ENCODE measurements around the gene CFAP74. TPM values are rescaled to one million over a fixed set of nuclear protein-coding genes. Genes with fewer than 3 reads are reported as not detected.

The CFAP74 gene
- total RNA-seq, 1 donor from 2014 or later: 0.12 TPM

GRCh38 chr1:1959840-1960479 lies 43.6 kb downstream of the CFAP74 start:
- no peak overlapping the region for H3K27ac Mint-ChIP-seq (ENCODE audit: unreplicated experiment)
- peak; percentile 81 for DNase-seq (ENCODE audit: low read depth, low spot score)
- peak; percentile 92 for TF ChIP-seq CTCF (conservative IDR thresholded peaks at IDR 0.05)
- no peaks in the 10 kb centered on the region for H3K9me3 Mint-ChIP-seq
- H3K4me3 Mint-ChIP-seq: no peak overlapping the region
- H3K36me3 Mint-ChIP-seq (ENCODE audit: low read depth): no peaks in the 10 kb centered on the region
- H3K27me3 Mint-ChIP-seq (ENCODE audit: low read depth): peaks cover 10% of the 10 kb centered on the region
- H3K4me1 Mint-ChIP-seq: peaks cover 7% of the 10 kb centered on the region

- no peak overlapping the region for H3K4me3 Mint-ChIP-seq
- H3K27me3 Mint-ChIP-seq (ENCODE audit: low read depth): peaks cover 10% of the 10 kb centered on the region
- H3K27ac Mint-ChIP-seq (ENCODE audit: unreplicated experiment): no peak overlapping the region
- H3K4me1 Mint-ChIP-seq: peaks cover 7% of the 10 kb centered on the region
- no peaks in the 10 kb centered on the region for H3K9me3 Mint-ChIP-seq
- no peak for TF ChIP-seq CTCF (conservative IDR thresholded peaks at IDR 0.05)
- DNase-seq (ENCODE audit: low read depth, low spot score): no peak
- no peaks in the 10 kb centered on the region for H3K36me3 Mint-ChIP-seq (ENCODE audit: low read depth)
Observed at GRCh38 chr1:1959459-1959839, 44.1 kb downstream of the CFAP74 start.

GRCh38 chr1:1958071-1958541 lies 45.5 kb downstream of the CFAP74 start:
- DNase-seq (ENCODE audit: low read depth, low spot score): no peak
- Mint-ChIP-seq H3K4me3 (no peak overlapping the region), H3K4me1 (peaks cover 7% of the 10 kb centered on the region), H3K27ac (ENCODE audit: unreplicated experiment) (no peak overlapping the region), H3K27me3 (ENCODE audit: low read depth) (peaks cover 10% of the 10 kb centered on the region), H3K9me3 (no peaks in the 10 kb centered on the region), H3K36me3 (ENCODE audit: low read depth) (no peaks in the 10 kb centered on the region)
- no peak for TF ChIP-seq CTCF (conservative IDR thresholded peaks at IDR 0.05)

GRCh38 chr1:1957533-1957961 lies 46.0 kb downstream of the CFAP74 start:
- TF ChIP-seq CTCF (conservative IDR thresholded peaks at IDR 0.05): no peak
- Mint-ChIP-seq H3K27me3 (ENCODE audit: low read depth) (peaks cover 10% of the 10 kb centered on the region), H3K9me3 (no peaks in the 10 kb centered on the region), H3K4me1 (peaks cover 7% of the 10 kb centered on the region), H3K4me3 (no peak overlapping the region), H3K27ac (ENCODE audit: unreplicated experiment) (no peak overlapping the region), H3K36me3 (ENCODE audit: low read depth) (no peaks in the 10 kb centered on the region)
- DNase-seq (ENCODE audit: low read depth, low spot score): no peak

- H3K4me3 Mint-ChIP-seq: no peak overlapping the region
- DNase-seq (ENCODE audit: low read depth, low spot score): no peak
- TF ChIP-seq CTCF (conservative IDR thresholded peaks at IDR 0.05): no peak
- H3K9me3 Mint-ChIP-seq: no peaks in the 10 kb centered on the region
- H3K4me1 Mint-ChIP-seq: peaks cover 5% of the 10 kb centered on the region
- peaks cover 10% of the 10 kb centered on the region for H3K27me3 Mint-ChIP-seq (ENCODE audit: low read depth)
- H3K36me3 Mint-ChIP-seq (ENCODE audit: low read depth): no peaks in the 10 kb centered on the region
- no peak overlapping the region for H3K27ac Mint-ChIP-seq (ENCODE audit: unreplicated experiment)
Observed at GRCh38 chr1:1956586-1957532, 46.7 kb downstream of the CFAP74 start.
